ENCODE data around the gene PPP1R8.

- TF ChIP-seq EP300 (IDR thresholded peaks at IDR 0.05; ENCODE audit: low read length) (no peak), MXI1 (IDR thresholded peaks at IDR 0.05; ENCODE audit: low read depth, low read length) (no peak), KLF13 (tag; IDR thresholded peaks at IDR 0.05; ENCODE audit: borderline replicate concordance, low read depth) (no peak), CTCF (IDR thresholded peaks at IDR 0.05 in 2 of 3, conservative IDR thresholded peaks at IDR 0.05 in 1 of 3; ENCODE audit: insufficient read depth in 2 of 3, low read depth in 1 of 3, low read length in 3 of 3) (no peak), NRF1 (conservative IDR thresholded peaks at IDR 0.05 in 1 of 2, IDR thresholded peaks at IDR 0.05 in 1 of 2) (no peak), YY1 (IDR thresholded peaks at IDR 0.05; ENCODE audit: borderline replicate concordance in 1 of 3, control insufficient read depth in 1 of 3, extremely low read depth in 1 of 3, insufficient read depth in 3 of 3, insufficient read length in 1 of 3, insufficient replicate concordance in 2 of 3, low read depth in 1 of 3, low read length in 2 of 3) (no peak), ZNF184 (CRISPR knock-in tag; IDR thresholded peaks at IDR 0.05) (no peak), FOXA1 (IDR thresholded peaks at IDR 0.05; ENCODE audit: borderline replicate concordance) (no peak), ZNF644 (tag; IDR thresholded peaks at IDR 0.05; ENCODE audit: low read depth) (no peak), POLR2AphosphoS5 (IDR thresholded peaks at IDR 0.05; ENCODE audit: control insufficient read depth, insufficient read depth, low read depth, low read length) (no peak), LEF1 (IDR thresholded peaks at IDR 0.05) (no peak), DEAF1 (CRISPR knock-in tag; IDR thresholded peaks at IDR 0.05) (no peak)
Observed at GRCh38 chr1:27809883-27810282, 20.7 kb upstream of the PPP1R8 start.

All from K562 (cell line).